Stomach (tissue), 4 donors: ENCODE results near the gene ANK2.

Experiments
- POLR2A ChIP-seq, 4 donors: fragments of 450-650 bp; IDR thresholded peaks; one replicate each; pipeline ENCODE4 v1.6.1; 2016; ENCODE audit warnings: antibody characterized with exemption in 4 of 4, control low read depth in 2 of 4, mild to moderate bottlenecking in 1 of 4, moderate library complexity in 1 of 4
- TF ChIP-seq, protein P1 (sequence below), 7 experiments: fragments of 450-650 bp in 4 of 7; fragments of 200-600 bp in 3 of 7; sonication (generic) in 3 of 7; IDR thresholded peaks; one replicate each; pipeline ENCODE4 v1.5.1; 2016 to 2019; ENCODE audit warnings: antibody characterized with exemption in 7 of 7, control low read depth in 2 of 7, mild to moderate bottlenecking in 1 of 7

DNA sequence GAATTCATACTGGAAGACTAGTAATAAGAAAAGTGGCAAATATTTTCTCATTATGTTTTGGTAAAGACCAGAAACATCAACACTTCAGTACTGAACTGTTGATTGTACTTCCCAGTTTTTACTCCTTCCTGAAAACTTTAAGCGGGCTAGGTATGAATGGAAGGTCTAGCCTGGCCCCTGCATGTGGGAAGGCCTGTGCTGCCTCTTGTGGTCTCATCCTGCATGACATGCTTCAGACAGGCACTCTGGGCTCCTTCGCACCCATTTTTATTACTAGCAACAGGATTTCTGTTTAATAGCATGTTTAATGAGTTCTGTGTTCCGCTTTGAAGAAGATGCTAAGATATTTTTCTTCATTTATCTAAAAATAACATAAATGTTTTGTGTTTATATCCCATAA lies 279.1 kb downstream of the ANK2 start:
- TF ChIP-seq, protein P1, sequence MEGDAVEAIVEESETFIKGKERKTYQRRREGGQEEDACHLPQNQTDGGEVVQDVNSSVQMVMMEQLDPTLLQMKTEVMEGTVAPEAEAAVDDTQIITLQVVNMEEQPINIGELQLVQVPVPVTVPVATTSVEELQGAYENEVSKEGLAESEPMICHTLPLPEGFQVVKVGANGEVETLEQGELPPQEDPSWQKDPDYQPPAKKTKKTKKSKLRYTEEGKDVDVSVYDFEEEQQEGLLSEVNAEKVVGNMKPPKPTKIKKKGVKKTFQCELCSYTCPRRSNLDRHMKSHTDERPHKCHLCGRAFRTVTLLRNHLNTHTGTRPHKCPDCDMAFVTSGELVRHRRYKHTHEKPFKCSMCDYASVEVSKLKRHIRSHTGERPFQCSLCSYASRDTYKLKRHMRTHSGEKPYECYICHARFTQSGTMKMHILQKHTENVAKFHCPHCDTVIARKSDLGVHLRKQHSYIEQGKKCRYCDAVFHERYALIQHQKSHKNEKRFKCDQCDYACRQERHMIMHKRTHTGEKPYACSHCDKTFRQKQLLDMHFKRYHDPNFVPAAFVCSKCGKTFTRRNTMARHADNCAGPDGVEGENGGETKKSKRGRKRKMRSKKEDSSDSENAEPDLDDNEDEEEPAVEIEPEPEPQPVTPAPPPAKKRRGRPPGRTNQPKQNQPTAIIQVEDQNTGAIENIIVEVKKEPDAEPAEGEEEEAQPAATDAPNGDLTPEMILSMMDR (IDR thresholded peaks at IDR 0.05) = peak in 2 of 7 experiments; percentile 9 to 13
- TF ChIP-seq POLR2A (IDR thresholded peaks at IDR 0.05) = no peak
